DND-41 (cell line): ENCODE data around the gene NR4A1.
A peak's percentile ranks its signal among the peaks of the same experiment; 100 is the strongest.

Source experiments
- EZH2 ChIP-seq: IDR thresholded peaks from 3 replicates; pipeline ENCODE4 v1.6.1; 2012; ENCODE audit warnings: borderline replicate concordance, low read depth, mild to moderate bottlenecking, moderate library complexity, low read length, inconsistent platforms; ENCODE audit not compliant: severe bottlenecking
- TF ChIP-seq, protein P1 (sequence below): IDR thresholded peaks from 2 replicates; pipeline ENCODE4 v1.5.1; 2012; ENCODE audit warnings: borderline replicate concordance, low read length, moderate library complexity, mild to moderate bottlenecking; ENCODE audit not compliant: poor library complexity, severe bottlenecking; ENCODE audit errors: extremely low read depth

DNA sequence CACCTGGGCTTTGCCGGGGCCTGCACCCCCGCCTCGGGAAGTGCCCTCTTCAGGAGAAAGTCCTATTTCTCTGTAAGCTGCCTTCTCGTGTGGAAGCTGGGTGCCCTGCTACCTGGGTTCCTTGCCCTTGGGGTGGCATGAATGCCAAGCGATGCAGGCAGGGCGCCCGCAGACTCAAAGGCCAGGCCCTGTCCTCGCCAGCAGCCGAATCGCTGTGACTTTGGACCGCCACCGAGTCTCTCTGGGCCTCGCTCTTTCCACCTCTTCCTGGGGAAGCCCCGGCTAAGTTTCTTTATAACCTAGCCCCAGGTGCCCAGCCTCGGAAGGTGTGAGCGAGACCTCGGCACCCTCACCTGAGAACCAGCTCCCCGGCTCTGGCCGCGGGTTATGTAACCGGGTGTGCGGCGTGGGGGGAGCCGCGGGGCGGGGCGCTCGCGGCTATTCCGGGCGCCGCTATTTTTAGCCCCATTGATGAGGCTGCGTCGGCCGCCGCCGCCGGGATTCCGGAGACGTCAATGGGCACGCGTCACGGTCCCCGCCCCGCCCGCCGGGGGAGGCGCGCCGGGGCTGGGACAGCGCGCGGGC lies 14.6 kb upstream of the NR4A1 start:
- TF ChIP-seq, protein P1, sequence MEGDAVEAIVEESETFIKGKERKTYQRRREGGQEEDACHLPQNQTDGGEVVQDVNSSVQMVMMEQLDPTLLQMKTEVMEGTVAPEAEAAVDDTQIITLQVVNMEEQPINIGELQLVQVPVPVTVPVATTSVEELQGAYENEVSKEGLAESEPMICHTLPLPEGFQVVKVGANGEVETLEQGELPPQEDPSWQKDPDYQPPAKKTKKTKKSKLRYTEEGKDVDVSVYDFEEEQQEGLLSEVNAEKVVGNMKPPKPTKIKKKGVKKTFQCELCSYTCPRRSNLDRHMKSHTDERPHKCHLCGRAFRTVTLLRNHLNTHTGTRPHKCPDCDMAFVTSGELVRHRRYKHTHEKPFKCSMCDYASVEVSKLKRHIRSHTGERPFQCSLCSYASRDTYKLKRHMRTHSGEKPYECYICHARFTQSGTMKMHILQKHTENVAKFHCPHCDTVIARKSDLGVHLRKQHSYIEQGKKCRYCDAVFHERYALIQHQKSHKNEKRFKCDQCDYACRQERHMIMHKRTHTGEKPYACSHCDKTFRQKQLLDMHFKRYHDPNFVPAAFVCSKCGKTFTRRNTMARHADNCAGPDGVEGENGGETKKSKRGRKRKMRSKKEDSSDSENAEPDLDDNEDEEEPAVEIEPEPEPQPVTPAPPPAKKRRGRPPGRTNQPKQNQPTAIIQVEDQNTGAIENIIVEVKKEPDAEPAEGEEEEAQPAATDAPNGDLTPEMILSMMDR = no peak
- peak; percentile 85 for TF ChIP-seq EZH2
